ENCODE data around the gene CT47B1.
"Not testable (repeated sequence)": the region's sequence is repeated elsewhere in the genome, so short reads cannot be mapped to it uniquely, and the experiment has no call there.

DNA sequence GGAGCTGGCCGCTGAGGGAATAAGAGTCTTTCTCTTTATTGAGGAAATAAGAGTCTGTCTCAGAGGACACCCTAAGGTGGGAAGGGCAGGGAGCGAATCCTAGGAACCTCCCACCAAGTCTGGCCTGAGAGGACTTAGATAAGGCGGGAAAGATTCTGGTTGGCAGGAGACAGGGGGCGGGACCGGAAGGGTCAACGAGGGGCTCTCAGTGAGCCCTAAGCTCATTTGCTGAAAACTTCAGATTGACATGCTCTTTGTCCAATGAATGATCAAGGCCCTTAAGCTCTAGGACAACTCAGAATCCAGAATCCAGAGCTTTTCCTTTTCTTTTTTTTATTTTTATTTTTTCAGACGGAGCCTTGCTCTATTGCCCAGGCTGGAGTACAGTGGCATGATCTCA, at the start of gene CT47B1:
- TF ChIP-seq, protein P1, sequence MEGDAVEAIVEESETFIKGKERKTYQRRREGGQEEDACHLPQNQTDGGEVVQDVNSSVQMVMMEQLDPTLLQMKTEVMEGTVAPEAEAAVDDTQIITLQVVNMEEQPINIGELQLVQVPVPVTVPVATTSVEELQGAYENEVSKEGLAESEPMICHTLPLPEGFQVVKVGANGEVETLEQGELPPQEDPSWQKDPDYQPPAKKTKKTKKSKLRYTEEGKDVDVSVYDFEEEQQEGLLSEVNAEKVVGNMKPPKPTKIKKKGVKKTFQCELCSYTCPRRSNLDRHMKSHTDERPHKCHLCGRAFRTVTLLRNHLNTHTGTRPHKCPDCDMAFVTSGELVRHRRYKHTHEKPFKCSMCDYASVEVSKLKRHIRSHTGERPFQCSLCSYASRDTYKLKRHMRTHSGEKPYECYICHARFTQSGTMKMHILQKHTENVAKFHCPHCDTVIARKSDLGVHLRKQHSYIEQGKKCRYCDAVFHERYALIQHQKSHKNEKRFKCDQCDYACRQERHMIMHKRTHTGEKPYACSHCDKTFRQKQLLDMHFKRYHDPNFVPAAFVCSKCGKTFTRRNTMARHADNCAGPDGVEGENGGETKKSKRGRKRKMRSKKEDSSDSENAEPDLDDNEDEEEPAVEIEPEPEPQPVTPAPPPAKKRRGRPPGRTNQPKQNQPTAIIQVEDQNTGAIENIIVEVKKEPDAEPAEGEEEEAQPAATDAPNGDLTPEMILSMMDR (IDR thresholded peaks at IDR 0.05; ENCODE audit: poor library complexity, severe bottlenecking): not testable (repeated sequence)
- TF ChIP-seq, protein P2, sequence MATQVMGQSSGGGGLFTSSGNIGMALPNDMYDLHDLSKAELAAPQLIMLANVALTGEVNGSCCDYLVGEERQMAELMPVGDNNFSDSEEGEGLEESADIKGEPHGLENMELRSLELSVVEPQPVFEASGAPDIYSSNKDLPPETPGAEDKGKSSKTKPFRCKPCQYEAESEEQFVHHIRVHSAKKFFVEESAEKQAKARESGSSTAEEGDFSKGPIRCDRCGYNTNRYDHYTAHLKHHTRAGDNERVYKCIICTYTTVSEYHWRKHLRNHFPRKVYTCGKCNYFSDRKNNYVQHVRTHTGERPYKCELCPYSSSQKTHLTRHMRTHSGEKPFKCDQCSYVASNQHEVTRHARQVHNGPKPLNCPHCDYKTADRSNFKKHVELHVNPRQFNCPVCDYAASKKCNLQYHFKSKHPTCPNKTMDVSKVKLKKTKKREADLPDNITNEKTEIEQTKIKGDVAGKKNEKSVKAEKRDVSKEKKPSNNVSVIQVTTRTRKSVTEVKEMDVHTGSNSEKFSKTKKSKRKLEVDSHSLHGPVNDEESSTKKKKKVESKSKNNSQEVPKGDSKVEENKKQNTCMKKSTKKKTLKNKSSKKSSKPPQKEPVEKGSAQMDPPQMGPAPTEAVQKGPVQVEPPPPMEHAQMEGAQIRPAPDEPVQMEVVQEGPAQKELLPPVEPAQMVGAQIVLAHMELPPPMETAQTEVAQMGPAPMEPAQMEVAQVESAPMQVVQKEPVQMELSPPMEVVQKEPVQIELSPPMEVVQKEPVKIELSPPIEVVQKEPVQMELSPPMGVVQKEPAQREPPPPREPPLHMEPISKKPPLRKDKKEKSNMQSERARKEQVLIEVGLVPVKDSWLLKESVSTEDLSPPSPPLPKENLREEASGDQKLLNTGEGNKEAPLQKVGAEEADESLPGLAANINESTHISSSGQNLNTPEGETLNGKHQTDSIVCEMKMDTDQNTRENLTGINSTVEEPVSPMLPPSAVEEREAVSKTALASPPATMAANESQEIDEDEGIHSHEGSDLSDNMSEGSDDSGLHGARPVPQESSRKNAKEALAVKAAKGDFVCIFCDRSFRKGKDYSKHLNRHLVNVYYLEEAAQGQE (IDR thresholded peaks at IDR 0.05; ENCODE audit: borderline replicate concordance): not testable (repeated sequence)
- not testable (repeated sequence) for TF ChIP-seq POLR2AphosphoS5 (IDR thresholded peaks at IDR 0.05); TAF1 (IDR thresholded peaks at IDR 0.05; ENCODE audit: low read depth); RAD21 (conservative IDR thresholded peaks at IDR 0.05); EP300 (conservative IDR thresholded peaks at IDR 0.05; ENCODE audit: poor library complexity, severe bottlenecking); EZH2 (IDR thresholded peaks at IDR 0.05; ENCODE audit: borderline replicate concordance, insufficient read depth, low read length, poor library complexity, severe bottlenecking); MXI1 (conservative IDR thresholded peaks at IDR 0.05; ENCODE audit: poor library complexity, severe bottlenecking); SMC3 (conservative IDR thresholded peaks at IDR 0.05; ENCODE audit: poor library complexity)

All from neural cell (in vitro differentiated cells).